HG03139 (cell line): ENCODE data around the gene CIRBP.

Experiments
- ATAC-seq: cut with Tn5 transposase; IDR thresholded peaks from one replicate; pipeline ENCODE4 v1.9.1; 2021; ENCODE audit not compliant: unreplicated experiment

Gene CIRBP

GRCh38 chr19:1254530-1255185 is 14.5 kb upstream of the CIRBP start:
- ATAC-seq = no peak

GRCh38 chr19:1255186-1256161 is 13.7 kb upstream of the CIRBP start:
- ATAC-seq = no peak

- no peak for ATAC-seq
Measured at GRCh38 chr19:1256646-1257474, 12.3 kb upstream of the CIRBP start.

- no peak for ATAC-seq
Measured at GRCh38 chr19:1257475-1258162, 11.5 kb upstream of the CIRBP start.

GRCh38 chr19:1258163-1258492 is 11.0 kb upstream of the CIRBP start:
- ATAC-seq = no peak

- no peak for ATAC-seq
Measured at GRCh38 chr19:1258707-1259205, 10.4 kb upstream of the CIRBP start.

GRCh38 chr19:1259206-1259875 is 9.8 kb upstream of the CIRBP start:
- peak; percentile 34 for ATAC-seq

- ATAC-seq = peak; percentile 0
Measured at GRCh38 chr19:1259876-1260748, 9.0 kb upstream of the CIRBP start.

GRCh38 chr19:1260749-1261537 is 8.2 kb upstream of the CIRBP start:
- ATAC-seq = peak; percentile 47

GRCh38 chr19:1261538-1261797 is 7.7 kb upstream of the CIRBP start:
- no peak for ATAC-seq

- no peak for ATAC-seq
Measured at GRCh38 chr19:1261798-1262622, 7.1 kb upstream of the CIRBP start.

- ATAC-seq = no peak
Measured at GRCh38 chr19:1262623-1263123, 6.5 kb upstream of the CIRBP start.

GRCh38 chr19:1263188-1263587 is 5.9 kb upstream of the CIRBP start:
- ATAC-seq = no peak

GRCh38 chr19:1264801-1265614 is 4.1 kb upstream of the CIRBP start:
- no peak for ATAC-seq

- no peak for ATAC-seq
Measured at GRCh38 chr19:1265615-1266128, 3.5 kb upstream of the CIRBP start.

- peak; percentile 23 for ATAC-seq
Measured at GRCh38 chr19:1266129-1266915, 2.8 kb upstream of the CIRBP start.
